Progenitor cell of endocrine pancreas (in vitro differentiated cells): Measurements from ENCODE around the gene SLC5A8. TPM values are rescaled to one million over a fixed set of nuclear protein-coding genes. Genes with fewer than 3 reads are reported as not detected.
"Not testable (repeated sequence)": the region's sequence is repeated elsewhere in the genome, so short reads cannot be mapped to it uniquely, and the experiment has no call there.

Experiments
- DNase-seq: peaks from one replicate; pipeline ENCODE4 v3.0.0; 2021; ENCODE audit warnings: low spot score; ENCODE audit not compliant: unreplicated experiment
- H3K27ac Mint-ChIP-seq: 2 replicates; pipeline ENCODE4 v1.8.0; 2021; ENCODE audit warnings: mild to moderate bottlenecking, moderate library complexity, mixed read lengths
- H3K27me3 Mint-ChIP-seq: 2 replicates; pipeline ENCODE4 v1.8.0; 2021; ENCODE audit warnings: mixed read lengths
- H3K36me3 Mint-ChIP-seq: 2 replicates; pipeline ENCODE4 v1.8.0; 2022; ENCODE audit warnings: mixed read lengths; ENCODE audit not compliant: insufficient read depth
- H3K4me1 Mint-ChIP-seq: 2 replicates; pipeline ENCODE4 v1.8.0; 2021; ENCODE audit warnings: low read depth, mixed read lengths
- H3K4me3 Mint-ChIP-seq: 2 replicates; pipeline ENCODE4 v1.8.0; 2021; ENCODE audit warnings: low read depth, mild to moderate bottlenecking, moderate library complexity, mixed read lengths
- H3K9me3 Mint-ChIP-seq: 2 replicates; pipeline ENCODE4 v1.8.0; 2021; ENCODE audit warnings: low read depth, mixed read lengths
- total RNA-seq: library from RNA; stranded (reverse); gene quantifications from 2 replicates; pipeline ENCODE4 v1.2.1, GENCODE V29; 2021
- TF ChIP-seq, protein P1 (sequence below): fragments of 200-600 bp; sonication (generic); IDR thresholded peaks from one replicate; pipeline ENCODE4 v1.5.0; 2021; ENCODE audit warnings: antibody characterized with exemption, mild to moderate bottlenecking; ENCODE audit not compliant: unreplicated experiment

The SLC5A8 gene
- total RNA-seq, 1 donor from 2014 or later = 0.12 TPM

DNA sequence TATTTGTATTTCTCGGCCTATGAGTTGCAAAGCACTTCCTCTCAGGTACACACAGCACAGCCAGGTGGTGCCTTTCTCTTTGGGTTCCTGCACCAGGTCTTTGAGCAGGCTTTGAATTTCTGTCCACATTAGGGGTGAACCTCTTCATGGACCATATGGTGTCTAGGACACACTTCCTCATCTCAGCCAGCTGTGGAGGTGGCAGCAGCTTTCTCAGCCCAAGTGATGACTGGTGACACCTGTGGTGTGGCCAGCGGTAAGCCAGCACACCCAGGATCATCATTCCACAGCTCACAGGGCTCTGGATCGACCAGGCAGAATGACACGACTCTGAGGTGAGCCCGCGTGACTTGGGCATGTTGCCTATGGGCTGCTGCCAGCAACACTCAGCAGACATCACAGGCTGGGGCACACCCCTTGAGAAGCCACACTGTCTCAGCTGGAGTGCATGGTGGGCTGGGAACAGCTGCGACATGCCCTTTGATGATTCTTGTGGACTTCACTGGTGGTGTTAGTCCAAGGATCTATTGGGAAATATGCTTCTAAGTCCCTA is 36.8 kb downstream of the SLC5A8 start:
- H3K4me3 Mint-ChIP-seq = no peak overlapping the region
- TF ChIP-seq, protein P1, sequence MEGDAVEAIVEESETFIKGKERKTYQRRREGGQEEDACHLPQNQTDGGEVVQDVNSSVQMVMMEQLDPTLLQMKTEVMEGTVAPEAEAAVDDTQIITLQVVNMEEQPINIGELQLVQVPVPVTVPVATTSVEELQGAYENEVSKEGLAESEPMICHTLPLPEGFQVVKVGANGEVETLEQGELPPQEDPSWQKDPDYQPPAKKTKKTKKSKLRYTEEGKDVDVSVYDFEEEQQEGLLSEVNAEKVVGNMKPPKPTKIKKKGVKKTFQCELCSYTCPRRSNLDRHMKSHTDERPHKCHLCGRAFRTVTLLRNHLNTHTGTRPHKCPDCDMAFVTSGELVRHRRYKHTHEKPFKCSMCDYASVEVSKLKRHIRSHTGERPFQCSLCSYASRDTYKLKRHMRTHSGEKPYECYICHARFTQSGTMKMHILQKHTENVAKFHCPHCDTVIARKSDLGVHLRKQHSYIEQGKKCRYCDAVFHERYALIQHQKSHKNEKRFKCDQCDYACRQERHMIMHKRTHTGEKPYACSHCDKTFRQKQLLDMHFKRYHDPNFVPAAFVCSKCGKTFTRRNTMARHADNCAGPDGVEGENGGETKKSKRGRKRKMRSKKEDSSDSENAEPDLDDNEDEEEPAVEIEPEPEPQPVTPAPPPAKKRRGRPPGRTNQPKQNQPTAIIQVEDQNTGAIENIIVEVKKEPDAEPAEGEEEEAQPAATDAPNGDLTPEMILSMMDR = no peak

DNA sequence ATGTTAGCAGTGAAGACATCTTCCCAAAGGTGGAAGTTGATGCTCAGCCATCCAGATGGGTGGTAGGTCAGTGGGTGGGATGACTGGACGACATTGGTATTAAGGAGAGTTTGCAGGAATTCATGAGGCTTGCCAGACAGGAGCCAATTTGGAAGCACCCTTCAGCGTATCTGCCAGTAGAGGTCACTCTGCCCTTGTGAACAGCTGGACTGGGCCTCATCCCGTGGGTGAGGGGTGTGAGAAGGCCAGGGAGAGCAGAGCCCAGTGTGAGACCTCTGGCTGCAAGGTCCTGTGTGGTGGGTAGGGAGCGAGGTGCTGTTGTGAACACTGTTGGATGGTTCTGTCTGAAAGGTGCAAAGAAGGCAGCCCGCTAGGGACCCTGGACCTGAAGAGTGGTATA is 37.7 kb downstream of the SLC5A8 start:
- H3K4me3 Mint-ChIP-seq = no peak overlapping the region
- DNase-seq = no peak
- peaks cover 14% of the 10 kb centered on the region for H3K9me3 Mint-ChIP-seq
- H3K27ac Mint-ChIP-seq = no peak overlapping the region
- H3K4me1 Mint-ChIP-seq = no peaks in the 10 kb centered on the region
- H3K27me3 Mint-ChIP-seq = no peaks in the 10 kb centered on the region
- TF ChIP-seq, protein P1 = peak; percentile 45
- no peaks in the 10 kb centered on the region for H3K36me3 Mint-ChIP-seq

More for the DNA sequence above, 36.8 kb downstream of the SLC5A8 start:
- no peaks in the 10 kb centered on the region for H3K27me3 Mint-ChIP-seq
- H3K4me1 Mint-ChIP-seq = no peaks in the 10 kb centered on the region
- no peak overlapping the region for H3K27ac Mint-ChIP-seq
- no peaks in the 10 kb centered on the region for H3K36me3 Mint-ChIP-seq
- H3K9me3 Mint-ChIP-seq = peaks cover 14% of the 10 kb centered on the region
- DNase-seq = no peak

DNA sequence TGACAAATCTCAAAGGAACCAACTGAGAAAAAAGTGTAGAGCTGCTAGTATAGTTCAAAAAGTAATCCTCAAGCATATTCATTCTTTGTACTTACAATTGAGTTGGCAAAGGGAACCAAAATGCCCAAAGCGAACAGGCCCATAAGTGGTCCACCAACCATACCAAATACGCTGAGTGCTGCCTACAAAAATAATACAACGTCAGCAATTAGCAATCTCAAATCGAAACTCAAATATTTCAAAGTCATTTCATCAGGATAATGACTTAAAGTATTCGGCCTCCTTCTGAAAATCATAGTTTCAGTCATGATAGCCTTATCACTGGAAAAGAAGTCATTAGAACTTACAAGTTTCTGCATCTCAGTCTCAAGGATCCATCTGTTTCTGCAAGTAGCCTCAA is 42.0 kb downstream of the SLC5A8 start:
- Mint-ChIP-seq H3K4me1 (no peaks in the 10 kb centered on the region), H3K36me3 (no peaks in the 10 kb centered on the region), H3K9me3 (no peaks in the 10 kb centered on the region), H3K4me3 (no peak overlapping the region), H3K27me3 (no peaks in the 10 kb centered on the region), H3K27ac (no peak overlapping the region)
- TF ChIP-seq, protein P1 = no peak
- DNase-seq = no peak

DNA sequence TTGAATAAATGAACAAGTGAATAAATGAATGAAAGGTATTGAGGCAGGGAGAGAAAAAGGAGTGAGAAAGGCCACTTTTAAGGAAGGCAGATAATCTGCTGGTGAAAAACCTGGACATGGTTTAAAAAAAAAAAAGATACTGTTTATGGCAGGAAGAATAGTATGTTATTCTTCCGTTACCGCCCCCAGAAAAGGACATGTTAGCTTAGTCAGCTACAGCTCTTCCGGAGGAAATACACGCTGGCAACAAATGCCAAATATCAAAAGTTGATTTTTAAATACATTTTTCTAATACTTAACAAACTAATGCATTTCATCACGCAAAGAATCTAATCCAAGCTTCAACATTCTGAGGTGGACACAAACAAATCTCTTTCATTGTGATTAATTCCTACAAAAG is 43.2 kb downstream of the SLC5A8 start:
- H3K9me3 Mint-ChIP-seq = no peaks in the 10 kb centered on the region
- TF ChIP-seq, protein P1 = no peak
- no peak overlapping the region for H3K27ac Mint-ChIP-seq
- H3K36me3 Mint-ChIP-seq = no peaks in the 10 kb centered on the region
- H3K4me1 Mint-ChIP-seq = no peaks in the 10 kb centered on the region
- no peak for DNase-seq
- no peak overlapping the region for H3K4me3 Mint-ChIP-seq
- H3K27me3 Mint-ChIP-seq = no peaks in the 10 kb centered on the region

DNA sequence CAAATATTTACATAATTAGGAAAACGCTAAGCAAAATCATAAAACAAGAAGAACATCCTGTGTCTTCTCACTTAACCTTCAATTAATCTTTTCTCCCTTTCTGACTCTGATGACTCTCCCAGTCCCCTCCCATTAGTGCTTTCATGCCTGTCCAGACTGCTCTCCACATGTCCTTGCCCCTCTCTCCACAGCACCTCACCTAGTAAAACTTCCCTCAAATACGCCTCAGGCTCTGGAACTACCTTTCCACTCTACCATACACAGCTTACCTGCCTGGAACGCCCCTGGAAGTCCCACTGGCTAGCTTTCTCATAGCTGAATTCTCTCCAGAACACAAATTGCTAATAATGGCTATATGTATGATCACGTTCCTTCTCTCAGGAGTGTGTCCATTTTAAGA is 44.7 kb downstream of the SLC5A8 start:
- Mint-ChIP-seq H3K9me3 (no peaks in the 10 kb centered on the region), H3K27me3 (no peaks in the 10 kb centered on the region), H3K4me3 (no peak overlapping the region), H3K27ac (no peak overlapping the region), H3K36me3 (no peaks in the 10 kb centered on the region), H3K4me1 (no peaks in the 10 kb centered on the region)
- no peak for DNase-seq
- TF ChIP-seq, protein P1 = no peak

DNA sequence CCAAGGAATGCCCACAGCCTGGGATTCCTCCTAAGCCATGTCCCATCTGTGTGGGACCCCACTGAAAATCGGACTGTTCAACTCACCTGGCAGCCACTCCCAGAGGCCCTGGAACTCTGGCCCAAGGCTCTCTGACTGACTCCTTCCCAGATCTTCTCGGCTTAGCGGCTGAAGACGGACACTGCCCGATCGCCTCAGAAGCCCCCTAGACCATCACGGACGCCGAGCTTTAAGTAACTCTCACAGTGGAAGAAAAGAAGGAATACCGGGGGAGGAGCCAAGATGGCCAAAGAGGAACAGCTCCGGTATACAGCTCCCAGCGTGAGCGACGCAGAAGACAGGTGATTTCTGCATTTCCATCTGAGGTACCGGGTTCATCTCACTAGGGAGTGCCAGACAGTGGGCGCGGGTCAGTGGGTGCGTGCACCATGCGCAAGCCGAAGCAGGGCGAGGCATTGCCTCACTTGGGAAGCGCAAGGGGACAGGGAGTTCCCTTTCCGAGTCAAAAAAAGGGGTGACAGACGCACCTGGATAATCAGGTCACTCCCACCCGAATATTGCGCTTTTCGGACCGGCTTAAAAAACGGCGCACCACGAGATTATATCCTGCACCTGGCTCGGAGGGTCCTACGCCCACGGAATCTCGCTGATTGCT is 64.1 kb downstream of the SLC5A8 start:
- DNase-seq, H3K27me3 Mint-ChIP-seq, H3K4me1 Mint-ChIP-seq, H3K36me3 Mint-ChIP-seq, H3K9me3 Mint-ChIP-seq: not testable (repeated sequence)
- H3K27ac Mint-ChIP-seq = peak overlapping the region; percentile 84
- H3K4me3 Mint-ChIP-seq = peak overlapping the region; percentile 87
